Large intestine (tissue), 3 donors: ENCODE results near the gene ZBTB38. TPM values are rescaled to one million over a fixed set of nuclear protein-coding genes. Genes with fewer than 3 reads are reported as not detected.

Experiments
- DNase-seq, 2 donors: peaks; one replicate each; pipeline versions ENCODE4 v3.0.0 to v3.0.0-alpha.2; 2013
- H3K27ac ChIP-seq: one replicate; pipeline ENCODE4 v1.5.1; 2013; ENCODE audit warnings: low read length
- H3K27me3 ChIP-seq: 2 replicates; pipeline ENCODE4 v1.6.1; 2013; ENCODE audit warnings: low read length; ENCODE audit not compliant: control insufficient read depth, insufficient read depth
- H3K36me3 ChIP-seq: 2 replicates; pipeline ENCODE4 v1.6.1; 2013; ENCODE audit warnings: low read length; ENCODE audit not compliant: control insufficient read depth, insufficient read depth
- H3K4me1 ChIP-seq: one replicate; pipeline ENCODE4 v1.6.1; 2013; ENCODE audit warnings: low read length; ENCODE audit not compliant: control insufficient read depth, insufficient read depth
- H3K4me3 ChIP-seq: one replicate; pipeline ENCODE4 v1.5.1; 2013; ENCODE audit warnings: low read length
- H3K9me3 ChIP-seq: one replicate; pipeline ENCODE4 v1.6.1; 2013; ENCODE audit warnings: mild to moderate bottlenecking, low read depth, low read length, moderate library complexity; ENCODE audit not compliant: control insufficient read depth
- WGBS: methylation state at CpG from one replicate; pipeline ENCODE4 v1.1.5; 2013; ENCODE audit warnings: low lambda C conversion rate; ENCODE audit not compliant: insufficient coverage; 5-methylcytosine and 5-hydroxymethylcytosine counted together
- polyA plus RNA-seq: library from polyadenylated mRNA; unstranded; fragments of 120-200 nt; gene quantifications from one replicate; pipeline ENCODE4 v1.2.1, GENCODE V29; 2013

Gene ZBTB38
- polyA plus RNA-seq, 1 donor = 147 TPM

DNA sequence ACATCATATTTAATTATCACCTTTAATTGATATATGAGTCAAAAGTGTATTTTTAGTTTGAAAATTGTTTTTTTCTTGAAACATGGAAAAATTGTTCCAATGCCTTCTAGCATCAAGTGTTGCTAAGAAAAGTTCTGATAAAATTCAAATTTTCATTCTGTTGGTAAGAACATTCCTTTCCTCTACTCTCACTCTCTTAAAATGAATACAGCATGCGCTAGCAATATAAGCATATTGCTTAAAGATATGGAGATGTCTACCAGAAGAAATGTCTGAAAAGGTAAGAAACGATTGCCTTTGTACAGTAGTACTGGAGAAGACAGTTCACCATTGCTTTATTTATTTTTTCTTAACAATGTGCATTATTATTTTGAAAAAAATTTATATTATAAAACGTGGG is 17.6 kb upstream of the ZBTB38 start:
- no peak for DNase-seq
- Histone ChIP-seq H3K27ac (no peak overlapping the region), H3K36me3 (peaks cover 25% of the 10 kb centered on the region), H3K4me3 (no peak overlapping the region), H3K9me3 (no peaks in the 10 kb centered on the region), H3K4me1 (peaks cover 48% of the 10 kb centered on the region), H3K27me3 (no peaks in the 10 kb centered on the region)
- 11% methylated on average over 1 of the region's 3 CpGs for WGBS

GRCh38 chr3:141352262-141352984 is 15.9 kb upstream of the ZBTB38 start:
- DNase-seq = no peak
- no CpG with 5 or more reads among the region's 5 CpGs for WGBS

GRCh38 chr3:141353652-141354495 is 14.4 kb upstream of the ZBTB38 start:
- no peaks in the 10 kb centered on the region for H3K9me3 ChIP-seq
- H3K36me3 ChIP-seq = peaks cover 26% of the 10 kb centered on the region
- H3K4me1 ChIP-seq = peaks cover 23% of the 10 kb centered on the region
- H3K4me3 ChIP-seq = no peak overlapping the region
- H3K27me3 ChIP-seq = no peaks in the 10 kb centered on the region
- WGBS = 73% methylated on average over 3 of the region's 6 CpGs
- no peak for DNase-seq
- no peak overlapping the region for H3K27ac ChIP-seq

More at GRCh38 chr3:141352262-141352984, 15.9 kb upstream of the ZBTB38 start:
- no peaks in the 10 kb centered on the region for H3K27me3 ChIP-seq
- peaks cover 25% of the 10 kb centered on the region for H3K36me3 ChIP-seq
- peak overlapping the region; percentile 9 for H3K27ac ChIP-seq
- H3K4me1 ChIP-seq = peaks cover 32% of the 10 kb centered on the region
- no peak overlapping the region for H3K4me3 ChIP-seq
- H3K9me3 ChIP-seq = no peaks in the 10 kb centered on the region

- Histone ChIP-seq H3K9me3 (no peaks in the 10 kb centered on the region), H3K4me3 (no peak overlapping the region), H3K27ac (no peak overlapping the region), H3K4me1 (peaks cover 22% of the 10 kb centered on the region), H3K36me3 (peaks cover 32% of the 10 kb centered on the region), H3K27me3 (no peaks in the 10 kb centered on the region)
- 87% methylated on average over 2 of the region's 3 CpGs for WGBS
- DNase-seq = no peak
These were observed 13.8 kb upstream of the ZBTB38 start for GRCh38 chr3:141354517-141354916.

- Histone ChIP-seq H3K4me3 (no peak overlapping the region), H3K36me3 (peaks cover 32% of the 10 kb centered on the region), H3K9me3 (no peaks in the 10 kb centered on the region), H3K27ac (no peak overlapping the region), H3K4me1 (peaks cover 24% of the 10 kb centered on the region), H3K27me3 (no peaks in the 10 kb centered on the region)
- WGBS = no CpG with 5 or more reads among the region's 6 CpGs
- DNase-seq = no peak
These were observed 13.1 kb upstream of the ZBTB38 start for GRCh38 chr3:141355242-141355641.

DNA sequence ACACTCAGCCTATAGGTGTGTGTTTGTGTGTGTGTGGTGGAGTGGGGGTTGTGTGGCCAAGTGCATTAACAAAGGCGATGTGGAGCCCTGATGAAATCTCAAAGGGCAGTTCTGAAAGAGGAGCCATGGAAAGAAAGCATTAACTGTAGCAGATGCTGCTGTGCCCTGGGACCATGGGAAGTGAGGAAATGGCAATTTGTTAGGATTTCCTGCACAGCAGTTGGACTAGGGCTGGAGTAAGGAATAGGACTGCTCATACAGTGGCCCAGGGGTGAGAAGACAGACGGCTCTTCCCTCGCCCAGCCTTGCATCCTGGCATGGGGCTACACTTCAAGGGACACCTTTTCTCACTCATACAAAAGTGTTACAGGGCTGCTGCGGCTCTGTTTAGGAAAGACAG is 12.3 kb upstream of the ZBTB38 start:
- Histone ChIP-seq H3K36me3 (peaks cover 32% of the 10 kb centered on the region), H3K4me3 (no peak overlapping the region), H3K27ac (no peak overlapping the region), H3K4me1 (peaks cover 28% of the 10 kb centered on the region), H3K9me3 (no peaks in the 10 kb centered on the region), H3K27me3 (no peaks in the 10 kb centered on the region)
- 60% methylated on average over 1 of the region's 4 CpGs for WGBS
- DNase-seq = no peak

GRCh38 chr3:141360888-141361598 is 7.3 kb upstream of the ZBTB38 start:
- Histone ChIP-seq H3K27me3 (no peaks in the 10 kb centered on the region), H3K27ac (peak overlapping the region; percentile 15), H3K9me3 (no peaks in the 10 kb centered on the region), H3K36me3 (peaks cover 10% of the 10 kb centered on the region), H3K4me1 (peaks cover 9% of the 10 kb centered on the region), H3K4me3 (no peak overlapping the region)
- peak; percentile 59 to 79 for DNase-seq
- 20% methylated on average over 1 of the region's 6 CpGs for WGBS

- H3K4me1 ChIP-seq = peaks cover 26% of the 10 kb centered on the region
- DNase-seq = no peak
- H3K27ac ChIP-seq = no peak overlapping the region
- WGBS = 100% methylated on average over 1 of the region's 1 CpG
- peaks cover 18% of the 10 kb centered on the region for H3K36me3 ChIP-seq
- no peak overlapping the region for H3K4me3 ChIP-seq
- no peaks in the 10 kb centered on the region for H3K9me3 ChIP-seq
- no peaks in the 10 kb centered on the region for H3K27me3 ChIP-seq
These were observed 5.6 kb upstream of the ZBTB38 start for GRCh38 chr3:141362736-141363135.

DNA sequence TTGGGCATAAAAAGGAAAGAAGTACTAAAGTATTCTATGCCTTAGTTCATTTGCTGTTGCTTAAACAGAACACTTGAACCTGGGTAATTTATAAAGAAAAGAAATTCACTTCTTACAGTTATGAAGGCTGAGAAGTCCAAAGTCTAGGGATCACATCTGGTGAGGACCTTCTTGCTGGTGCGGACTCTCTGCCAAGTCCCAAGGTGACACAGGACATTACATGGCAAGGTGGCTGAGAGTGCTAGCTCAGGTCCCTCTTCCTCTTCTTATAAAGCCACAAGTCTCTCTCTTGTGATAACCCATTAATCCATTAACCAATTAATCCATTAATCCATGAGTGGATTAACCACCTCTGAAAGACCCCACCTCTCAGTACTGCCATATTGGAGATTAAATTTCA is 3.1 kb upstream of the ZBTB38 start:
- DNase-seq = peak in 1 of 2 donors; percentile 54

More for the DNA sequence above, 3.1 kb upstream of the ZBTB38 start:
- H3K9me3 ChIP-seq = no peaks in the 10 kb centered on the region
- WGBS = no CpG with 5 or more reads among the region's 1 CpG
- H3K4me3 ChIP-seq = no peak overlapping the region
- peaks cover 13% of the 10 kb centered on the region for H3K36me3 ChIP-seq
- no peaks in the 10 kb centered on the region for H3K27me3 ChIP-seq
- H3K27ac ChIP-seq = peak overlapping the region; percentile 90
- H3K4me1 ChIP-seq = peaks cover 37% of the 10 kb centered on the region
